ENCODE measurements around the gene ARSG.
"Not testable (repeated sequence)": the region's sequence is repeated elsewhere in the genome, so short reads cannot be mapped to it uniquely, and the experiment has no call there.

The ARSG gene

GRCh38 chr17:68307443-68307842 is 16.1 kb downstream of the ARSG start:
- DNase-seq, result no peak

GRCh38 chr17:68308486-68308885 is 17.2 kb downstream of the ARSG start:
- not testable (repeated sequence) for DNase-seq

- DNase-seq, result not testable (repeated sequence)
Observed at GRCh38 chr17:68309066-68309670, 17.9 kb downstream of the ARSG start.

GRCh38 chr17:68310152-68310551 is 18.9 kb downstream of the ARSG start:
- no peak for DNase-seq

- no peak for DNase-seq
Observed at GRCh38 chr17:68314916-68315535, 23.7 kb downstream of the ARSG start.

- no peak for DNase-seq
Observed at GRCh38 chr17:68315930-68316329, 24.6 kb downstream of the ARSG start.

- no peak for DNase-seq
Observed at GRCh38 chr17:68317458-68317857, 26.2 kb downstream of the ARSG start.

- no peak for DNase-seq
Observed at GRCh38 chr17:68318103-68318991, 27.1 kb downstream of the ARSG start.

- DNase-seq, result no peak
Observed at GRCh38 chr17:68319410-68320162, 28.3 kb downstream of the ARSG start.

- no peak for DNase-seq
Observed at GRCh38 chr17:68320311-68320865, 29.1 kb downstream of the ARSG start.

- DNase-seq, result no peak
Observed at GRCh38 chr17:68320943-68321555, 29.8 kb downstream of the ARSG start.

- DNase-seq, result no peak
Observed at GRCh38 chr17:68321556-68321954, 30.3 kb downstream of the ARSG start.

GRCh38 chr17:68322630-68323029 is 31.3 kb downstream of the ARSG start:
- DNase-seq, result no peak

- DNase-seq, result no peak
Observed at GRCh38 chr17:68324114-68324513, 32.8 kb downstream of the ARSG start.

GRCh38 chr17:68324654-68325336 is 33.5 kb downstream of the ARSG start:
- no peak for DNase-seq

GRCh38 chr17:68325961-68326360 is 34.7 kb downstream of the ARSG start:
- DNase-seq, result no peak

GRCh38 chr17:68326681-68327080 is 35.4 kb downstream of the ARSG start:
- DNase-seq, result no peak

- DNase-seq, result no peak
Observed at GRCh38 chr17:68327823-68328557, 36.7 kb downstream of the ARSG start.

- DNase-seq, result no peak
Observed at GRCh38 chr17:68328676-68329075, 37.4 kb downstream of the ARSG start.

- no peak for DNase-seq
Observed at GRCh38 chr17:68329331-68329730, 38.0 kb downstream of the ARSG start.

GRCh38 chr17:68331932-68332331 is 40.6 kb downstream of the ARSG start:
- DNase-seq, result not testable (repeated sequence)
